KMS-11 (cell line): ENCODE measurements around the gene COX19.
A peak's percentile ranks its signal among the peaks of the same experiment; 100 is the strongest.

ENCODE experiments used
- H2AFZ ChIP-seq: fragments of 200-600 bp; sonication (generic); 2 replicates; pipeline ENCODE4 v1.6.1; 2016; ENCODE audit warnings: antibody characterized with exemption, mixed run types, low read depth
- H3K27ac ChIP-seq: fragments of 200-600 bp; sonication (generic); 2 replicates; pipeline ENCODE4 v1.6.1; 2016; ENCODE audit warnings: mild to moderate bottlenecking, mixed run types
- H3K27me3 ChIP-seq: fragments of 200-600 bp; sonication (generic); 2 replicates; pipeline ENCODE4 v1.6.1; 2017; ENCODE audit warnings: mild to moderate bottlenecking, low read depth, mixed run types, moderate library complexity; ENCODE audit not compliant: insufficient read depth
- H3K36me3 ChIP-seq: fragments of 200-600 bp; sonication (generic); 2 replicates; pipeline ENCODE4 v1.6.1; 2017; ENCODE audit warnings: mild to moderate bottlenecking, mixed run types; ENCODE audit not compliant: insufficient read depth
- H3K4me1 ChIP-seq: fragments of 200-600 bp; sonication (generic); 2 replicates; pipeline ENCODE4 v1.6.1; 2016; ENCODE audit warnings: mild to moderate bottlenecking, low read depth, mixed run types; ENCODE audit not compliant: poor library complexity, severe bottlenecking
- H3K4me2 ChIP-seq: fragments of 200-600 bp; sonication (generic); 2 replicates; pipeline ENCODE4 v1.7.0; 2016; ENCODE audit warnings: mild to moderate bottlenecking, mixed run types
- H3K4me3 ChIP-seq: fragments of 200-600 bp; sonication (generic); IDR thresholded peaks from 2 replicates; pipeline ENCODE4 v1.6.1; 2017; ENCODE audit warnings: low read depth, low read length, mixed read lengths; ENCODE audit not compliant: insufficient read depth
- H3K79me2 ChIP-seq: fragments of 200-600 bp; sonication (generic); 2 replicates; pipeline ENCODE4 v1.6.1; 2016; ENCODE audit warnings: low read depth, mixed run types; ENCODE audit not compliant: insufficient read depth
- H3K9ac ChIP-seq: fragments of 200-600 bp; sonication (generic); 2 replicates; pipeline ENCODE4 v1.6.1; 2016; ENCODE audit warnings: mild to moderate bottlenecking, mixed run types
- H4K20me1 ChIP-seq: fragments of 200-600 bp; sonication (generic); 2 replicates; pipeline ENCODE4 v1.6.1; 2016; ENCODE audit warnings: mild to moderate bottlenecking, mixed run types; ENCODE audit not compliant: insufficient read depth
- CTCF ChIP-seq: fragments of 200-600 bp; sonication (generic); conservative IDR thresholded peaks from 2 replicates; pipeline ENCODE4 v1.6.1; 2017; ENCODE audit warnings: low read depth, mild to moderate bottlenecking, antibody characterized with exemption, low read length, moderate library complexity, mixed read lengths

Gene COX19

GRCh38 chr7:952548-953441 is 22.6 kb downstream of the COX19 start:
- TF ChIP-seq CTCF, result no peak
- Histone ChIP-seq H4K20me1 (no peaks in the 10 kb centered on the region), H2AFZ (no peak overlapping the region), H3K9ac (no peak overlapping the region), H3K36me3 (no peaks in the 10 kb centered on the region), H3K4me3 (no peak overlapping the region), H3K27me3 (peaks cover 13% of the 10 kb centered on the region; the same call in 1 of the 2 replicates), H3K79me2 (no peaks in the 10 kb centered on the region), H3K27ac (no peak overlapping the region), H3K4me2 (no peak overlapping the region), H3K4me1 (peaks cover 19% of the 10 kb centered on the region)

- TF ChIP-seq CTCF, result no peak
- no peak overlapping the region for H3K4me2 ChIP-seq
- no peak overlapping the region for H3K27ac ChIP-seq
- H3K36me3 ChIP-seq, result no peaks in the 10 kb centered on the region
- H2AFZ ChIP-seq, result no peak overlapping the region
- peaks cover 19% of the 10 kb centered on the region for H3K4me1 ChIP-seq
- H3K79me2 ChIP-seq, result no peaks in the 10 kb centered on the region
- H4K20me1 ChIP-seq, result no peaks in the 10 kb centered on the region
- no peak overlapping the region for H3K9ac ChIP-seq
- peaks cover 5% of the 10 kb centered on the region; the same call in 1 of the 2 replicates for H3K27me3 ChIP-seq
- H3K4me3 ChIP-seq, result no peak overlapping the region
These were observed 23.3 kb downstream of the COX19 start for GRCh38 chr7:951881-952547.

- no peak for TF ChIP-seq CTCF
- Histone ChIP-seq H3K27me3 (peaks cover 2% of the 10 kb centered on the region; the same call in 1 of the 2 replicates), H3K4me2 (0 out of 2 replicates have a peak overlapping the region, but pooled peaks have one; percentile 12), H4K20me1 (no peaks in the 10 kb centered on the region), H3K9ac (no peak overlapping the region), H3K27ac (peak overlapping the region; percentile 38; the same call in 1 of the 2 replicates), H3K79me2 (no peaks in the 10 kb centered on the region), H3K4me3 (no peak overlapping the region), H3K4me1 (peaks cover 19% of the 10 kb centered on the region), H2AFZ (peak overlapping the region; percentile 24; the same call in 1 of the 2 replicates), H3K36me3 (no peaks in the 10 kb centered on the region)
These were observed 26.1 kb downstream of the COX19 start for GRCh38 chr7:949021-949934.
